Naive thymus-derived CD4-positive, alpha-beta T cell (primary cell): ENCODE results near the gene INPP5F. TPM values are rescaled to one million over a fixed set of nuclear protein-coding genes. Genes with fewer than 3 reads are reported as not detected.

ENCODE experiments used
- ATAC-seq: fragments of 150-1000 bp; cut with Tn5 transposase; 2 replicates; pipeline ENCODE4 v1.10.0; 2021; ENCODE audit warnings: mild to moderate bottlenecking, moderate library complexity
- CTCF ChIA-PET: fragments of 350-600 bp; sonication (Branson Sonifier 250); formaldehyde crosslinking; loops from one replicate; lab custom pipeline; 2021; ENCODE audit warnings: antibody characterized with exemption; lab: Charles Lee
- POLR2A ChIA-PET: fragments of 350-600 bp; sonication (Branson Sonifier 250); formaldehyde crosslinking; loops from one replicate; lab custom pipeline; 2021; ENCODE audit warnings: antibody characterized with exemption, inconsistent platforms; lab: Charles Lee
- DNase-seq, 9 donors: peaks; one replicate each; pipeline versions ENCODE4 v3.0.0 to v3.0.0-alpha.2; 2020 to 2022; ENCODE audit warnings: mixed read lengths in 1 of 9
- H3K27ac ChIP-seq: one replicate; pipeline ENCODE4 v1.7.0; 2013; ENCODE audit warnings: mild to moderate bottlenecking, low read depth, low read length, moderate library complexity
- H3K27me3 ChIP-seq, 2 donors: one replicate each; pipeline ENCODE4 v1.7.0; 2013; ENCODE audit warnings: low read length in 2 of 2, mild to moderate bottlenecking in 2 of 2, moderate library complexity in 2 of 2; ENCODE audit not compliant: control insufficient read depth in 2 of 2, insufficient read depth in 2 of 2
- H3K36me3 ChIP-seq, 3 experiments: 1 replicate in 2 of 3; 2 replicates in 1 of 3; pipeline ENCODE4 v1.7.0; 2013; ENCODE audit warnings: low read length in 3 of 3, mild to moderate bottlenecking in 3 of 3, moderate library complexity in 1 of 3; ENCODE audit not compliant: insufficient read depth in 3 of 3, control insufficient read depth in 2 of 3
- H3K4me1 ChIP-seq, 2 donors: one replicate each; pipeline ENCODE4 v1.7.0; 2013; ENCODE audit warnings: low read length in 2 of 2, mild to moderate bottlenecking in 2 of 2, moderate library complexity in 1 of 2; ENCODE audit not compliant: control insufficient read depth in 2 of 2, insufficient read depth in 2 of 2
- H3K4me3 ChIP-seq: 2 replicates; pipeline ENCODE4 v1.7.0; 2013; ENCODE audit warnings: mild to moderate bottlenecking, low read length
- H3K9me3 ChIP-seq, 3 experiments: 1 replicate in 2 of 3; 2 replicates in 1 of 3; pipeline ENCODE4 v1.7.0; 2013; ENCODE audit warnings: low read length in 3 of 3; ENCODE audit not compliant: control insufficient read depth in 2 of 3
- H3K27ac Mint-ChIP-seq, 9 donors: one replicate each; pipeline ENCODE4 v1.8.0; 2020 to 2022; ENCODE audit warnings: mixed read lengths in 9 of 9, mild to moderate bottlenecking in 8 of 9, moderate library complexity in 5 of 9, inconsistent platforms in 2 of 9
- H3K27me3 Mint-ChIP-seq, 5 donors: one replicate each; pipeline ENCODE4 v1.8.0; 2021 to 2022; ENCODE audit warnings: mixed read lengths in 5 of 5, mild to moderate bottlenecking in 1 of 5
- H3K36me3 Mint-ChIP-seq, 5 donors: one replicate each; pipeline ENCODE4 v1.8.0; 2020 to 2022; ENCODE audit warnings: mixed read lengths in 5 of 5, mild to moderate bottlenecking in 3 of 5, inconsistent platforms in 1 of 5
- H3K4me1 Mint-ChIP-seq, 7 donors: one replicate each; pipeline ENCODE4 v1.8.0; 2020 to 2022; ENCODE audit warnings: mixed read lengths in 7 of 7, mild to moderate bottlenecking in 3 of 7, inconsistent platforms in 1 of 7
- H3K4me3 Mint-ChIP-seq, 10 donors: one replicate each; pipeline ENCODE4 v1.8.0; 2020 to 2022; ENCODE audit warnings: mild to moderate bottlenecking in 10 of 10, mixed read lengths in 10 of 10, moderate library complexity in 6 of 10, inconsistent platforms in 2 of 10
- H3K9me3 Mint-ChIP-seq, 11 donors: one replicate each; pipeline ENCODE4 v1.8.0; 2020 to 2022; ENCODE audit warnings: mixed read lengths in 11 of 11, mild to moderate bottlenecking in 4 of 11, inconsistent platforms in 1 of 11, moderate library complexity in 1 of 11
- intact Hi-C, 2 donors: fragments of 100-400 bp; cut with micrococcal nuclease; formaldehyde crosslinking; loops; one replicate each; pipeline ENCODE4 v1.15.1; 2023
- polyA plus RNA-seq, 2 donors: library from polyadenylated mRNA; unstranded; fragments of 300-500 nt; fragmentation: Illumina TruSeq; gene quantifications; one replicate each; pipeline ENCODE4 v1.2.3, GENCODE V29; 2021
- total RNA-seq, 6 experiments: library from RNA in 5 of 6; stranded (reverse) in 5 of 6; gene quantifications; 1 replicate in 5 of 6; 2 replicates in 1 of 6; pipeline ENCODE4 v1.2.3 and lab custom pipeline; 2021 to 2026

Gene INPP5F
- total and polyA plus RNA-seq, 7 experiments from 2014 or later: 3.4 to 12.1 (median 9.7) TPM

DNA sequence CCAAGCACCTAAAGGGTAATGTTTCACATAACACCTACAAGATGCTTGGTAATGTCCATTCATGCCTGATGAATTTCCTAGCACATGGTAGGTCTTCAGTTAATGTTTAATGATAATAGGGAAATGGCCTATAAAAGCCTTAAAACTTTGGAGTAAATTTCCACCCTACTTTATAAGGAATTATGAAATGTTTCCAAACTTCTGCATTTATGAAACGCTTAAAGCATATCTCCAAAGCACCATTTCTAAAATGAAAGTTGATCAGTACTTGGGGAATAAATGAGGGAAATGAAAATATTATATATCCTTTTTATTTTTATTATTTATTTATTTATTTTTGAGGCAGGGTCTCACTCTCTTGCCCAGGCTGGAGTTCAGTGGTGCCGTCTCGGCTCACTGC lies 51.8 kb downstream of the INPP5F start:
- H3K4me3 Mint-ChIP-seq: no peak overlapping the region
- peaks cover 0 to 1% (median 0%) of the 10 kb centered on the region in 11 donors for H3K9me3 Mint-ChIP-seq
- Histone ChIP-seq H3K9me3 (no peaks in the 10 kb centered on the region), H3K27me3 (no peaks in the 10 kb centered on the region), H3K27ac (no peak overlapping the region), H3K4me1 (no peaks in the 10 kb centered on the region), H3K4me3 (no peak overlapping the region), H3K36me3 (no peaks in the 10 kb centered on the region)
- H3K4me1 Mint-ChIP-seq: peaks cover 0 to 25% (median 7%) of the 10 kb centered on the region in 7 donors
- ATAC-seq (no peak), DNase-seq (no peak)
- intact Hi-C loops: no loop called here
- peaks cover 0 to 23% (median 9%) of the 10 kb centered on the region in 5 donors for H3K36me3 Mint-ChIP-seq
- no peak overlapping the region for H3K27ac Mint-ChIP-seq
- CTCF ChIA-PET: no interaction called here
- POLR2A ChIA-PET: no interaction called here
- H3K27me3 Mint-ChIP-seq: no peaks in the 10 kb centered on the region

DNA sequence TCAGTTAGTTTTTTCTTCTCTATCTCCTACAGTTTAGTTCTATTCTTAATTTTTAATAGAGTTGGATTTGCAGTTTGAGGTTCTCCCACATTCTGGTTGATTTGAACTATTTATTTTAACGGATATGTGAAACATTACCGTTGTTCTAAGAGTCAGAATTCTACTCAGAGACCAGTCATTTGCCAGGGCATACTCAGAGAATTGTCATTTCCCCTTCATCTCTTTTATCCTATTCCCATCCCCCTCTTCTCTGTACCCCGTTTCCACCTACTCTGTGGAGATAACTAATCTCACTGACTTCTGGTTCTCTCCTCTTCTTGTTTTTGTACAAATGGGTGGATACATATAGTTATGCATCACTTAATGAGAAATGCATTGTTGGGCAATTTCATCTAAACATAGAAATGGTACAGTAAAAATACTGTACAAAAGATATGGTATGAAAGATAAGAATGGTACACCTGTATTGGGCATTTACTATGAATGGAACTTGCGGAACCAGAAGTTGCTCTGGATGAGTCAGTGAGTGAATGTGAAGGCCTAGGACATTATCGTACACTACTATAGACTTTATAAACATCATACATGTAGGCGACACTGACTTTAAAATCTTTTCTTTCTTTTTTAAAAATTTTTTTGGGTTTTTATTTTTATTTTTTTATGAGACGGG lies 53.1 kb downstream of the INPP5F start:
- no peak overlapping the region for H3K4me3 ChIP-seq
- ATAC-seq (no peak), DNase-seq (no peak)
- Mint-ChIP-seq H3K9me3 (peaks cover 0 to 1% (median 0%) of the 10 kb centered on the region in 11 donors), H3K4me1 (peaks cover 4 to 30% (median 13%) of the 10 kb centered on the region in 7 donors), H3K27ac (peak overlapping the region in 1 of 9 donors; percentile 17), H3K4me3 (no peak overlapping the region), H3K27me3 (no peaks in the 10 kb centered on the region), H3K36me3 (peaks cover 0 to 17% (median 6%) of the 10 kb centered on the region in 5 donors)
- ChIA-PET POLR2A (no interaction called here), CTCF (no interaction called here)
- H3K27me3 ChIP-seq: no peaks in the 10 kb centered on the region
- no peak overlapping the region for H3K27ac ChIP-seq
- H3K9me3 ChIP-seq: no peaks in the 10 kb centered on the region
- H3K4me1 ChIP-seq: no peaks in the 10 kb centered on the region
- no peaks in the 10 kb centered on the region for H3K36me3 ChIP-seq
- intact Hi-C loops: no loop called here

DNA sequence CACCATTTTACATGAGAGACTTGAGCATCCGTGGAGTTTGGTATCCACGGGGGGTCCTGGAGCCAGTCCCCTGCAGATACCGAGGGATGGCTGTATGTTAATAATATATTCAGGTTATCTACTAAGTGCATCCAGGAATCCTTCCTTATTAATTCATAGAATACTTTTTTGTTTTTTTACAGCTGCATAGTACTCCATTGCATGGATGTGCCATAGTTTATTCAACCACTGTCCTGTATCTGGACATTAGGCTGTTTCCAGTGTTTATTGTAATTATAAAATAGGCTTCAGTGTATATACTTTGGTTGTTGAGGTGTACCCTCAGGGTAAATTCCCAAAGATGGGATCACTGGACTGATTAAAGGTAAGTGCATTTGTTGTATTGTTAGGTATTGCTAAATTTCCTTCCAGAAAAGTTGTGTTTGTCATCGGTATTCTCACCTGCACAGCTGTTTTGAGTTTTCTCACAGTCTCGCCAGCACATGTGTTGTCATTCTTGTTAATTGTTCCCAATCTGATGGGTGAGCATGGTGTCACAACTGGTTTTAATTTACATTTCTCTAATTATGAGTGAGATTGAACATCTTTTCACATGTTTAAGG lies 55.1 kb downstream of the INPP5F start:
- Mint-ChIP-seq H3K9me3 (peaks cover 0 to 1% (median 0%) of the 10 kb centered on the region in 11 donors), H3K27ac (peak overlapping the region in 1 of 9 donors; percentile 14), H3K4me3 (no peak overlapping the region), H3K27me3 (no peaks in the 10 kb centered on the region), H3K36me3 (peaks cover 0 to 11% (median 4%) of the 10 kb centered on the region in 5 donors), H3K4me1 (peaks cover 16 to 41% (median 31%) of the 10 kb centered on the region in 7 donors)
- Histone ChIP-seq H3K9me3 (no peaks in the 10 kb centered on the region), H3K4me1 (peaks cover 0 to 9% of the 10 kb centered on the region in 2 donors), H3K4me3 (no peak overlapping the region), H3K36me3 (no peaks in the 10 kb centered on the region), H3K27ac (no peak overlapping the region), H3K27me3 (no peaks in the 10 kb centered on the region)
- no peak for ATAC-seq
- intact Hi-C loops: no loop called here
- CTCF ChIA-PET: no interaction called here
- POLR2A ChIA-PET: no interaction called here
- DNase-seq: no peak

DNA sequence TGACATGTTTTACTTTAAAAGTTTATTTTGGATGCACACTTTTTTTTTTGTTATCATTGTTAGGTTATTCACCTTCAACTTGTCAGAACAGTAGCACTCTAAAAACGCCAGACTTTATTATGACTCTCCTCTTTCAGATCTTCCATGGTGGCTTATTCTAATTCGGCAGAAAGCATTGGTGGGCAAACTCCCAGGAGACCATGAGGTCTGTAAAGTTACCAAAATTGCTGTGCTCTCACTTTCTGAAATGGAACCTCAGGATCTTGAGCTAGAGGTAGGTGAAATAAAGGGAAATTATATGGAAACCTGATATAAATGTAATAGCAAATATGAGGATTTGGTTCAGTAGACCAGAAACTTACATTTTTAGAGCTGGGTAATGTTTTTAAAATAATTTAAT lies 55.6 kb downstream of the INPP5F start:
- no peaks in the 10 kb centered on the region for H3K9me3 ChIP-seq
- peaks cover 0 to 1% (median 0%) of the 10 kb centered on the region in 11 donors for H3K9me3 Mint-ChIP-seq
- POLR2A ChIA-PET: no interaction called here

DNA sequence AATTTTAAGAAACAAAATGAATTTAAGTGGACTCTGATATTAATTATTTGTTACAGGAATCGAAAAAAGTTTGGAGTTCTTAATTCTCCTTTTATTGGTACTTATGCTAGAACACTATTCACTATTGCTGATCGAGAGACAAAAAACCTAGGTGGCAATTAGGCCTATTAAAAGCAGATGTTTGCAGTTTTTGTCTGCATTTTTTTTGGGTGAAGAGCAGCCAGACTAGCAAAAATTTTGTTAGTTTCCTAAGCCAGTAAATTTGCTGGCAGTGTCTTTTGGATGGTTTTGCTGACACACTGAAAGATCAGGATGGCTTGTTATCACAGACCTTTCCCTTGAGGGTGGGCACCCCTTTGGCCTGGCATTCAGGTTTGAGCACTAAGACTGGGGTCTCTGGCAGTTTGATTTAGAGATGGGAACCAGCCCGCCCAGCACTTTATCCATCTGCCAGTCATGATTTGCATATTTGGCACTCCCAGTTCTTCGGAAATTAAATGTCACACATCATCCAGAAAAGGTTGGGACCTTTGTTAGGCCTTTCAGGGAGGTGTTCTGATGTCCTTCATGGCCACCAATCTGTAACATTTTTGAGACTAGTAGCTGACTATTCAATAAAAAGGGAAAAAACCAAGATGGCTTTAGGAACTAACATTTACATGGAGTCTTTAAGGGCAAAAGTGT lies 57.3 kb downstream of the INPP5F start:
- intact Hi-C loops: no loop called here
- Histone ChIP-seq H3K27me3 (no peaks in the 10 kb centered on the region), H3K4me3 (no peak overlapping the region), H3K4me1 (peaks cover 0 to 9% of the 10 kb centered on the region in 2 donors), H3K36me3 (no peaks in the 10 kb centered on the region), H3K27ac (no peak overlapping the region), H3K9me3 (no peaks in the 10 kb centered on the region)
- ChIA-PET POLR2A (no interaction called here), CTCF (no interaction called here)
- Mint-ChIP-seq H3K9me3 (peaks cover 0 to 1% (median 0%) of the 10 kb centered on the region in 11 donors), H3K4me1 (peaks cover 20 to 59% (median 37%) of the 10 kb centered on the region in 7 donors), H3K27ac (no peak overlapping the region), H3K27me3 (no peaks in the 10 kb centered on the region), H3K36me3 (peaks cover 4 to 14% (median 10%) of the 10 kb centered on the region in 5 donors), H3K4me3 (no peak overlapping the region)
- ATAC-seq (no peak), DNase-seq (no peak)

More for the DNA sequence above, 55.6 kb downstream of the INPP5F start:
- no peak overlapping the region for H3K4me3 ChIP-seq
- peak overlapping the region in 1 of 9 donors; percentile 14 for H3K27ac Mint-ChIP-seq
- H3K36me3 ChIP-seq: no peaks in the 10 kb centered on the region
- no peaks in the 10 kb centered on the region for H3K27me3 ChIP-seq
- H3K4me1 ChIP-seq: peaks cover 0 to 9% of the 10 kb centered on the region in 2 donors
- ATAC-seq (no peak), DNase-seq (no peak)
- CTCF ChIA-PET: no interaction called here
- peaks cover 16 to 46% (median 31%) of the 10 kb centered on the region in 7 donors for H3K4me1 Mint-ChIP-seq
- H3K27ac ChIP-seq: no peak overlapping the region
- intact Hi-C loops: no loop called here
- H3K4me3 Mint-ChIP-seq: no peak overlapping the region
- no peaks in the 10 kb centered on the region for H3K27me3 Mint-ChIP-seq
- peaks cover 0 to 11% (median 4%) of the 10 kb centered on the region in 5 donors for H3K36me3 Mint-ChIP-seq

DNA sequence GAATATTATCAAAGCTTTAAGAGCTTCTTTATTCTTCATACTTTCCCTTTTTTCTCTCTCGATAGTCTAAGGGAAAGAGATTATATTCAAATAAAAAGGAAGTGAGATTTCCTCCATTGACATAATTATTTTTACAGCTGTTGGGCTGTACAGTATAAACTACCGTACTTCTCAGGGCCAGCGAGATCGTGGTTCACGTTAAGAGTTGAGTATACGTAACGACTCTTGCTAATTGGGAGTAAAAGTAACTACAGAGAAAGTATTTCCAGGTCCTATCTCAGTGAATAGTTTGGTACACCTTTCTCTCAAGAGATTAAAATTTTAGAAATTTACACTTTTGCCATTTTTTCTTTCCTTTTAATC lies 57.8 kb downstream of the INPP5F start:
- Histone ChIP-seq H3K9me3 (no peaks in the 10 kb centered on the region), H3K4me1 (peaks cover 0 to 9% of the 10 kb centered on the region in 2 donors), H3K27ac (no peak overlapping the region), H3K4me3 (no peak overlapping the region), H3K36me3 (no peaks in the 10 kb centered on the region), H3K27me3 (no peaks in the 10 kb centered on the region)
- ATAC-seq (no peak), DNase-seq (no peak)
- H3K4me3 Mint-ChIP-seq: peak overlapping the region in 2 of 10 donors; percentile 7 to 11
- intact Hi-C loops: no loop called here
- H3K9me3 Mint-ChIP-seq: peaks cover 0 to 1% (median 0%) of the 10 kb centered on the region in 11 donors
- no peaks in the 10 kb centered on the region for H3K27me3 Mint-ChIP-seq
- peaks cover 4 to 18% (median 10%) of the 10 kb centered on the region in 5 donors for H3K36me3 Mint-ChIP-seq
- ChIA-PET POLR2A (no interaction called here), CTCF (no interaction called here)
- H3K27ac Mint-ChIP-seq: no peak overlapping the region
- peaks cover 20 to 56% (median 37%) of the 10 kb centered on the region in 7 donors for H3K4me1 Mint-ChIP-seq
